H4 (cell line): ENCODE data around the gene ACMSD. TPM values are rescaled to one million over a fixed set of nuclear protein-coding genes. Genes with fewer than 3 reads are reported as not detected.
A peak's percentile ranks its signal among the peaks of the same experiment; 100 is the strongest.
"Not testable (repeated sequence)": the region's sequence is repeated elsewhere in the genome, so short reads cannot be mapped to it uniquely, and the experiment has no call there.

Experiments used
- DNase-seq: peaks from one replicate; pipeline ENCODE4 v3.0.0-alpha.2; 2015; ENCODE audit warnings: low spot score
- total RNA-seq: library from RNA; depleted of rRNA; stranded (reverse); fragments of >200 nt; shearing (Covaris generic); gene quantifications from 2 replicates; pipeline ENCODE4 v1.2.3, GENCODE V29; 2014

The ACMSD gene
- total RNA-seq, 1 experiment from 2014 or later, result not detected

- DNase-seq, result not testable (repeated sequence)
Measured at GRCh38 chr2:134907441-134908116, 69.2 kb downstream of the ACMSD start.

GRCh38 chr2:134910763-134911399 is 72.5 kb downstream of the ACMSD start:
- DNase-seq, result no peak

- DNase-seq, result no peak
Measured at GRCh38 chr2:134911400-134911785, 73.0 kb downstream of the ACMSD start.

- DNase-seq, result no peak
Measured at GRCh38 chr2:134912361-134912760, 73.9 kb downstream of the ACMSD start.

- DNase-seq, result no peak
Measured at GRCh38 chr2:134917360-134917865, 79.0 kb downstream of the ACMSD start.

GRCh38 chr2:134917888-134918525 is 79.6 kb downstream of the ACMSD start:
- DNase-seq, result peak; percentile 90

GRCh38 chr2:134918526-134919340 is 80.3 kb downstream of the ACMSD start, which contains the start of gene CCNT2:
Gene CCNT2, plus strand, starts transcription at chr2:134918822. Its CDS starts 33 bp downstream, at chr2:134918855.
- peak; percentile 99 for DNase-seq

GRCh38 chr2:134919341-134920210 is 81.2 kb downstream of the ACMSD start:
- no peak for DNase-seq

GRCh38 chr2:134924912-134925311 is 86.5 kb downstream of the ACMSD start:
- no peak for DNase-seq

- peak; percentile 3 for DNase-seq
Measured at GRCh38 chr2:134926231-134926931, 88.0 kb downstream of the ACMSD start.

- DNase-seq, result no peak
Measured at GRCh38 chr2:134927195-134927594, 88.8 kb downstream of the ACMSD start.

GRCh38 chr2:134932864-134933526 is 94.6 kb downstream of the ACMSD start:
- no peak for DNase-seq

- DNase-seq, result no peak
Measured at GRCh38 chr2:134933732-134934131, 95.3 kb downstream of the ACMSD start.

GRCh38 chr2:134934150-134934549 is 95.7 kb downstream of the ACMSD start:
- DNase-seq, result no peak

- DNase-seq, result no peak
Measured at GRCh38 chr2:134934641-134935040, 96.2 kb downstream of the ACMSD start.

GRCh38 chr2:134936691-134937090 is 98.3 kb downstream of the ACMSD start:
- DNase-seq, result no peak

GRCh38 chr2:134943540-134943939 is 105.1 kb downstream of the ACMSD start:
- DNase-seq, result no peak

GRCh38 chr2:134944975-134945374 is 106.6 kb downstream of the ACMSD start:
- no peak for DNase-seq

GRCh38 chr2:134946073-134946472 is 107.7 kb downstream of the ACMSD start:
- no peak for DNase-seq
